Neuronal stem cell (in vitro differentiated cells): ENCODE results near the gene ZNF175.

Experiments used
- DNase-seq: peaks from one replicate; pipeline ENCODE4 v3.0.0-alpha.2; 2013; ENCODE audit warnings: low spot score
- H2AFZ ChIP-seq: one replicate; pipeline ENCODE4 v1.6.1; 2013; ENCODE audit warnings: mild to moderate bottlenecking, low read length, inconsistent platforms
- H2AK5ac ChIP-seq: 2 replicates; pipeline ENCODE4 v1.6.1; 2013; ENCODE audit warnings: low read depth, mild to moderate bottlenecking, inconsistent platforms, low read length, moderate library complexity, mixed read lengths
- H2BK120ac ChIP-seq: 2 replicates; pipeline ENCODE4 v1.6.1; 2013; ENCODE audit warnings: low read depth, mild to moderate bottlenecking, inconsistent platforms, low read length, moderate library complexity, mixed read lengths
- H2BK12ac ChIP-seq: one replicate; pipeline ENCODE4 v1.6.1; 2013; ENCODE audit warnings: low read length, inconsistent platforms
- H2BK15ac ChIP-seq: 2 replicates; pipeline ENCODE4 v1.6.1; 2013; ENCODE audit warnings: mild to moderate bottlenecking, low read length, inconsistent platforms, mixed read lengths
- H2BK5ac ChIP-seq: one replicate; pipeline ENCODE4 v1.6.1; 2013; ENCODE audit warnings: inconsistent platforms, mild to moderate bottlenecking, low read length, moderate library complexity
- H3K14ac ChIP-seq: one replicate; pipeline ENCODE4 v1.6.1; 2013; ENCODE audit warnings: low read length, inconsistent platforms
- H3K18ac ChIP-seq: 2 replicates; pipeline ENCODE4 v1.6.1; 2013; ENCODE audit warnings: low read length, inconsistent platforms
- H3K23ac ChIP-seq: 2 replicates; pipeline ENCODE4 v1.6.1; 2013; ENCODE audit warnings: low read depth, mild to moderate bottlenecking, mixed read lengths, low read length, inconsistent platforms; ENCODE audit not compliant: poor library complexity
- H3K27ac ChIP-seq: replicated peaks from 3 replicates; pipeline ENCODE4 v1.5.1; 2013; ENCODE audit warnings: low read length, inconsistent platforms
- H3K27me3 ChIP-seq, 3 experiments: 2 replicates each; pipeline ENCODE4 v1.6.1; 2013; ENCODE audit warnings: low read length in 3 of 3, mild to moderate bottlenecking in 2 of 3, inconsistent platforms in 1 of 3, low read depth in 1 of 3, mixed read lengths in 1 of 3, moderate library complexity in 1 of 3; ENCODE audit not compliant: control insufficient read depth in 3 of 3, insufficient read depth in 3 of 3
- H3K36me3 ChIP-seq, 2 donors: replicated peaks in 1 of 2; 2 replicates each; pipeline ENCODE4 v1.6.1; 2013; ENCODE audit warnings: low read length in 2 of 2; ENCODE audit not compliant: control insufficient read depth in 2 of 2, insufficient read depth in 2 of 2
- H3K4ac ChIP-seq: 2 replicates; pipeline ENCODE4 v1.6.1; 2013; ENCODE audit warnings: inconsistent platforms, mild to moderate bottlenecking, low read length, moderate library complexity
- H3K4me1 ChIP-seq, 2 donors: 1 replicate in 1 of 2; 2 replicates in 1 of 2; pipeline ENCODE4 v1.6.1; 2013; ENCODE audit warnings: low read length in 2 of 2, low read depth in 1 of 2; ENCODE audit not compliant: control insufficient read depth in 2 of 2, insufficient read depth in 1 of 2
- H3K4me2 ChIP-seq: one replicate; pipeline ENCODE4 v1.6.1; 2013; ENCODE audit warnings: mild to moderate bottlenecking, low read length, inconsistent platforms; ENCODE audit not compliant: insufficient read depth, poor library complexity, severe bottlenecking
- H3K4me3 ChIP-seq, 2 donors: 2 replicates each; pipeline ENCODE4 v1.5.1; 2013; ENCODE audit warnings: low read length in 2 of 2, mild to moderate bottlenecking in 2 of 2, inconsistent platforms in 1 of 2, moderate library complexity in 1 of 2
- H3K79me1 ChIP-seq: one replicate; pipeline ENCODE4 v1.6.1; 2013; ENCODE audit warnings: low read depth, mild to moderate bottlenecking, inconsistent platforms, low read length, moderate library complexity
- H3K9ac ChIP-seq: one replicate; pipeline ENCODE4 v1.6.1; 2013; ENCODE audit warnings: mild to moderate bottlenecking, low read depth, low read length, inconsistent platforms; ENCODE audit not compliant: poor library complexity
- H3K9me3 ChIP-seq, 2 donors: replicated peaks in 1 of 2; 2 replicates each; pipeline versions ENCODE3 to v1.6.1; 2013; ENCODE audit warnings: low read length in 2 of 2, mild to moderate bottlenecking in 2 of 2, inconsistent platforms in 1 of 2, low read depth in 1 of 2, mixed read lengths in 1 of 2, moderate library complexity in 1 of 2; ENCODE audit not compliant: control insufficient read depth in 2 of 2, insufficient read depth in 1 of 2
- H4K8ac ChIP-seq: one replicate; pipeline ENCODE4 v1.6.1; 2013; ENCODE audit warnings: low read depth, mild to moderate bottlenecking, inconsistent platforms, low read length, moderate library complexity
- H4K91ac ChIP-seq: one replicate; pipeline ENCODE4 v1.6.1; 2013; ENCODE audit warnings: low read length, low read depth, mild to moderate bottlenecking, inconsistent platforms; ENCODE audit not compliant: poor library complexity
- WGBS, 2 donors: extraction: QIAGEN DNeasy Blood & Tissue Kit; methylation state at CpG; one replicate each; pipeline ENCODE4 v1.1.7; 2013; ENCODE audit warnings: missing lambda C conversion rate in 2 of 2, mixed read lengths in 1 of 2; ENCODE audit not compliant: insufficient read length in 2 of 2, insufficient replicate concordance in 1 of 2; ENCODE audit errors: extremely low coverage in 2 of 2; 5-methylcytosine and 5-hydroxymethylcytosine counted together

The ZNF175 gene

GRCh38 chr19:51600940-51601580, 30.0 kb downstream of the ZNF175 start:
- Histone ChIP-seq H2BK5ac (no peak overlapping the region), H3K27me3 (no peaks in the 10 kb centered on the region), H3K79me1 (no peaks in the 10 kb centered on the region), H3K4me2 (no peak overlapping the region), H3K36me3 (no peaks in the 10 kb centered on the region), H2BK15ac (no peak overlapping the region), H3K4me3 (no peak overlapping the region), H3K14ac (no peak overlapping the region), H4K91ac (no peak overlapping the region), H3K4ac (no peak overlapping the region), H3K27ac (no peak overlapping the region), H3K18ac (no peak overlapping the region), H3K9ac (no peak overlapping the region), H2AK5ac (no peak overlapping the region), H3K9me3 (peaks cover 0 to 20% of the 10 kb centered on the region in 2 donors), H2BK120ac (no peak overlapping the region), H3K4me1 (no peaks in the 10 kb centered on the region), H4K8ac (no peak overlapping the region), H2AFZ (no peak overlapping the region), H3K23ac (no peak overlapping the region), H2BK12ac (no peak overlapping the region)
- no CpG with 5 or more reads among the region's 59 CpGs for WGBS, 2 donors
- no peak for DNase-seq

GRCh38 chr19:51602189-51602854, 31.2 kb downstream of the ZNF175 start:
- no peak overlapping the region for H4K91ac ChIP-seq
- DNase-seq, result no peak
- H3K79me1 ChIP-seq, result no peaks in the 10 kb centered on the region
- H2BK120ac ChIP-seq, result no peak overlapping the region
- no peak overlapping the region for H2BK15ac ChIP-seq
- no peak overlapping the region for H3K14ac ChIP-seq
- no peak overlapping the region for H4K8ac ChIP-seq
- no peak overlapping the region for H2BK12ac ChIP-seq
- no peak overlapping the region for H2AK5ac ChIP-seq
- WGBS, 2 donors, result no CpG with 5 or more reads among the region's 20 CpGs
- H2BK5ac ChIP-seq, result no peak overlapping the region
- H3K27ac ChIP-seq, result no peak overlapping the region
- H3K9ac ChIP-seq, result no peak overlapping the region
- no peaks in the 10 kb centered on the region for H3K27me3 ChIP-seq
- no peak overlapping the region for H3K23ac ChIP-seq
- H3K9me3 ChIP-seq, result peaks cover 0 to 20% of the 10 kb centered on the region in 2 donors
- H2AFZ ChIP-seq, result no peak overlapping the region
- no peak overlapping the region for H3K4me2 ChIP-seq
- H3K4me1 ChIP-seq, result no peaks in the 10 kb centered on the region
- H3K4me3 ChIP-seq, result no peak overlapping the region
- no peak overlapping the region for H3K4ac ChIP-seq
- H3K18ac ChIP-seq, result no peak overlapping the region
- H3K36me3 ChIP-seq, result no peaks in the 10 kb centered on the region

GRCh38 chr19:51607077-51607476, 36.0 kb downstream of the ZNF175 start:
- Histone ChIP-seq H2AFZ (no peak overlapping the region), H3K4ac (no peak overlapping the region), H3K23ac (no peak overlapping the region), H4K91ac (no peak overlapping the region), H3K27me3 (no peaks in the 10 kb centered on the region), H3K4me1 (no peaks in the 10 kb centered on the region), H2BK120ac (no peak overlapping the region), H3K4me2 (no peak overlapping the region), H3K18ac (no peak overlapping the region), H3K14ac (no peak overlapping the region), H2AK5ac (no peak overlapping the region), H3K27ac (no peak overlapping the region), H3K9ac (no peak overlapping the region), H2BK5ac (no peak overlapping the region), H4K8ac (no peak overlapping the region), H2BK12ac (no peak overlapping the region), H2BK15ac (no peak overlapping the region), H3K4me3 (no peak overlapping the region), H3K79me1 (no peaks in the 10 kb centered on the region), H3K9me3 (peaks cover 0 to 10% of the 10 kb centered on the region in 2 donors), H3K36me3 (no peaks in the 10 kb centered on the region)
- WGBS, 2 donors, result no CpG with 5 or more reads among the region's 6 CpGs
- DNase-seq, result no peak

GRCh38 chr19:51607920-51608562, 37.0 kb downstream of the ZNF175 start:
- H3K23ac ChIP-seq, result no peak overlapping the region
- peaks cover 0 to 12% of the 10 kb centered on the region in 2 donors for H3K9me3 ChIP-seq
- H4K91ac ChIP-seq, result no peak overlapping the region
- no peak overlapping the region for H3K27ac ChIP-seq
- no peak overlapping the region for H4K8ac ChIP-seq
- no peak overlapping the region for H3K9ac ChIP-seq
- H3K79me1 ChIP-seq, result no peaks in the 10 kb centered on the region
- no peak overlapping the region for H2BK120ac ChIP-seq
- no CpG with 5 or more reads among the region's 13 CpGs for WGBS, 2 donors
- no peak overlapping the region for H2AK5ac ChIP-seq
- H3K4me3 ChIP-seq, result no peak overlapping the region
- DNase-seq, result peak; percentile 30
- no peak overlapping the region for H2BK12ac ChIP-seq
- H3K14ac ChIP-seq, result no peak overlapping the region
- no peak overlapping the region for H3K4me2 ChIP-seq
- H3K27me3 ChIP-seq, result no peaks in the 10 kb centered on the region
- no peak overlapping the region for H3K4ac ChIP-seq
- no peak overlapping the region for H3K18ac ChIP-seq
- H2BK15ac ChIP-seq, result no peak overlapping the region
- no peak overlapping the region for H2BK5ac ChIP-seq
- H3K4me1 ChIP-seq, result no peaks in the 10 kb centered on the region
- H2AFZ ChIP-seq, result no peak overlapping the region
- no peaks in the 10 kb centered on the region for H3K36me3 ChIP-seq
